HL-60 (cell line): Measurements from ENCODE around the gene PHB1.

ENCODE experiments used
- DNase-seq, 2 experiments: peaks; one replicate each; pipeline ENCODE4 v3.0.0-alpha.2; 2010 to 2020; ENCODE audit warnings: low read depth in 1 of 2, low spot score in 1 of 2
- H3K27ac ChIP-seq: fragments of 250-450 bp; sonication (Bioruptor Pico); replicated peaks from 2 replicates; pipeline ENCODE4 v1.5.1; 2020; ENCODE audit warnings: mild to moderate bottlenecking, moderate library complexity
- H3K27me3 ChIP-seq: fragments of 250-450 bp; sonication (Bioruptor Pico); 2 replicates; pipeline ENCODE4 v1.5.1; 2021; ENCODE audit warnings: mild to moderate bottlenecking, moderate library complexity; ENCODE audit not compliant: insufficient read depth, poor library complexity, severe bottlenecking
- H3K4me3 ChIP-seq: replicated peaks from 2 replicates; pipeline ENCODE4 v1.5.1; 2011; ENCODE audit warnings: mild to moderate bottlenecking, control low read depth, low read length; ENCODE audit not compliant: insufficient read depth
- CTCF ChIP-seq: IDR thresholded peaks from one replicate; pipeline ENCODE4 v1.5.1; 2011; ENCODE audit warnings: low read length, control low read depth, inconsistent platforms; ENCODE audit not compliant: insufficient read depth
- GABPA ChIP-seq: IDR thresholded peaks from 2 replicates; pipeline ENCODE4 v1.6.1; 2012; ENCODE audit warnings: low read depth
- POLR2AphosphoS5 ChIP-seq: IDR thresholded peaks from 2 replicates; pipeline ENCODE4 v1.6.1; 2012; ENCODE audit warnings: low read depth
- SPI1 ChIP-seq: IDR thresholded peaks from 2 replicates; pipeline ENCODE4 v1.6.1; 2012; ENCODE audit warnings: low read depth, mild to moderate bottlenecking, borderline replicate concordance
- TF ChIP-seq, protein P1 (sequence below): IDR thresholded peaks from 2 replicates; pipeline ENCODE4 v1.6.1; 2012; ENCODE audit warnings: low read depth; ENCODE audit not compliant: insufficient replicate concordance

The PHB1 gene

GRCh38 chr17:49460401-49460800 is 45.7 kb upstream of the PHB1 start:
- H3K27ac ChIP-seq, result no peak overlapping the region
- TF ChIP-seq CTCF (no peak), POLR2AphosphoS5 (no peak), GABPA (no peak), SPI1 (no peak)
- TF ChIP-seq, protein P1, sequence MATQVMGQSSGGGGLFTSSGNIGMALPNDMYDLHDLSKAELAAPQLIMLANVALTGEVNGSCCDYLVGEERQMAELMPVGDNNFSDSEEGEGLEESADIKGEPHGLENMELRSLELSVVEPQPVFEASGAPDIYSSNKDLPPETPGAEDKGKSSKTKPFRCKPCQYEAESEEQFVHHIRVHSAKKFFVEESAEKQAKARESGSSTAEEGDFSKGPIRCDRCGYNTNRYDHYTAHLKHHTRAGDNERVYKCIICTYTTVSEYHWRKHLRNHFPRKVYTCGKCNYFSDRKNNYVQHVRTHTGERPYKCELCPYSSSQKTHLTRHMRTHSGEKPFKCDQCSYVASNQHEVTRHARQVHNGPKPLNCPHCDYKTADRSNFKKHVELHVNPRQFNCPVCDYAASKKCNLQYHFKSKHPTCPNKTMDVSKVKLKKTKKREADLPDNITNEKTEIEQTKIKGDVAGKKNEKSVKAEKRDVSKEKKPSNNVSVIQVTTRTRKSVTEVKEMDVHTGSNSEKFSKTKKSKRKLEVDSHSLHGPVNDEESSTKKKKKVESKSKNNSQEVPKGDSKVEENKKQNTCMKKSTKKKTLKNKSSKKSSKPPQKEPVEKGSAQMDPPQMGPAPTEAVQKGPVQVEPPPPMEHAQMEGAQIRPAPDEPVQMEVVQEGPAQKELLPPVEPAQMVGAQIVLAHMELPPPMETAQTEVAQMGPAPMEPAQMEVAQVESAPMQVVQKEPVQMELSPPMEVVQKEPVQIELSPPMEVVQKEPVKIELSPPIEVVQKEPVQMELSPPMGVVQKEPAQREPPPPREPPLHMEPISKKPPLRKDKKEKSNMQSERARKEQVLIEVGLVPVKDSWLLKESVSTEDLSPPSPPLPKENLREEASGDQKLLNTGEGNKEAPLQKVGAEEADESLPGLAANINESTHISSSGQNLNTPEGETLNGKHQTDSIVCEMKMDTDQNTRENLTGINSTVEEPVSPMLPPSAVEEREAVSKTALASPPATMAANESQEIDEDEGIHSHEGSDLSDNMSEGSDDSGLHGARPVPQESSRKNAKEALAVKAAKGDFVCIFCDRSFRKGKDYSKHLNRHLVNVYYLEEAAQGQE, result no peak
- H3K27me3 ChIP-seq, result peaks cover 30% of the 10 kb centered on the region
- H3K4me3 ChIP-seq, result no peak overlapping the region
- DNase-seq, result no peak

GRCh38 chr17:49459401-49459984 is 44.8 kb upstream of the PHB1 start:
- no peak overlapping the region for H3K27ac ChIP-seq
- DNase-seq, result no peak
- no peak overlapping the region for H3K4me3 ChIP-seq
- H3K27me3 ChIP-seq, result peaks cover 28% of the 10 kb centered on the region
- TF ChIP-seq, protein P1, result no peak
- TF ChIP-seq GABPA (no peak), SPI1 (no peak), CTCF (no peak), POLR2AphosphoS5 (no peak)

- DNase-seq, result no peak
- peaks cover 26% of the 10 kb centered on the region for H3K27me3 ChIP-seq
- TF ChIP-seq POLR2AphosphoS5 (no peak), SPI1 (no peak), GABPA (no peak), CTCF (no peak)
- TF ChIP-seq, protein P1, result no peak
- H3K27ac ChIP-seq, result no peak overlapping the region
- H3K4me3 ChIP-seq, result no peak overlapping the region
Observed at GRCh38 chr17:49457564-49458535, 43.2 kb upstream of the PHB1 start.
